ENCODE measurements around the gene RAB30. TPM values are rescaled to one million over a fixed set of nuclear protein-coding genes. Genes with fewer than 3 reads are reported as not detected.

RAB30 gene
- total RNA-seq, 1 donor from 2014 or later, result 15.5 TPM

- ATAC-seq, result no peak
- Histone ChIP-seq H3K4me1 (peaks cover 5% of the 10 kb centered on the region), H3K36me3 (peaks cover 14% of the 10 kb centered on the region), H3K27ac (no peak overlapping the region), H3K27me3 (ENCODE audit: low read depth) (no peaks in the 10 kb centered on the region), H3K4me3 (no peak overlapping the region), H3K9me3 (no peaks in the 10 kb centered on the region)
- DNase-seq, result no peak
- no peak for TF ChIP-seq CTCF (IDR thresholded peaks at IDR 0.05)
- intact Hi-C loops (cut with DNase I), result no loop called here
These were observed 8.1 kb upstream of the RAB30 start for GRCh38 chr11:83079820-83080219.

- no peak for DNase-seq
- Histone ChIP-seq H3K27ac (no peak overlapping the region), H3K27me3 (ENCODE audit: low read depth) (no peaks in the 10 kb centered on the region), H3K9me3 (no peaks in the 10 kb centered on the region), H3K4me1 (peaks cover 15% of the 10 kb centered on the region), H3K36me3 (peaks cover 22% of the 10 kb centered on the region), H3K4me3 (no peak overlapping the region)
- no peak for ATAC-seq
- intact Hi-C loops (cut with DNase I), result no loop called here
- no peak for TF ChIP-seq CTCF (IDR thresholded peaks at IDR 0.05)
These were observed 6.6 kb upstream of the RAB30 start for GRCh38 chr11:83078269-83078668.

- no peak for TF ChIP-seq CTCF (IDR thresholded peaks at IDR 0.05)
- H3K4me3 ChIP-seq, result no peak overlapping the region
- peaks cover 22% of the 10 kb centered on the region for H3K36me3 ChIP-seq
- peaks cover 41% of the 10 kb centered on the region for H3K4me1 ChIP-seq
- H3K27me3 ChIP-seq (ENCODE audit: low read depth), result no peaks in the 10 kb centered on the region
- no peaks in the 10 kb centered on the region for H3K9me3 ChIP-seq
- intact Hi-C loops (cut with DNase I), result no loop called here
- ATAC-seq (no peak), DNase-seq (no peak)
- H3K27ac ChIP-seq, result no peak overlapping the region
These were observed 2.2 kb upstream of the RAB30 start for GRCh38 chr11:83073884-83074283.

- H3K27me3 ChIP-seq (ENCODE audit: low read depth), result no peaks in the 10 kb centered on the region
- intact Hi-C loops (cut with DNase I), result no loop called here
- peak overlapping the region; percentile 79 for H3K4me3 ChIP-seq
- no peak for ATAC-seq
- no peak for TF ChIP-seq CTCF (IDR thresholded peaks at IDR 0.05)
- DNase-seq, result no peak
- H3K36me3 ChIP-seq, result peaks cover 22% of the 10 kb centered on the region
- H3K4me1 ChIP-seq, result peaks cover 45% of the 10 kb centered on the region
- H3K27ac ChIP-seq, result no peak overlapping the region
- H3K9me3 ChIP-seq, result no peaks in the 10 kb centered on the region
These were observed 1.6 kb upstream of the RAB30 start for GRCh38 chr11:83073258-83073657.

- peak overlapping the region; percentile 79 for H3K4me3 ChIP-seq
- H3K27ac ChIP-seq, result peak overlapping the region; percentile 94
- no peaks in the 10 kb centered on the region for H3K9me3 ChIP-seq
- H3K27me3 ChIP-seq (ENCODE audit: low read depth), result no peaks in the 10 kb centered on the region
- DNase-seq (no peak), ATAC-seq (no peak)
- intact Hi-C loops (cut with DNase I), result no loop called here
- no peak for TF ChIP-seq CTCF (IDR thresholded peaks at IDR 0.05)
- peaks cover 45% of the 10 kb centered on the region for H3K4me1 ChIP-seq
- peaks cover 20% of the 10 kb centered on the region for H3K36me3 ChIP-seq
These were observed 899 bp upstream of the RAB30 start for GRCh38 chr11:83072350-83073242.
